Ascending aorta (tissue), 2 donors: ENCODE data around the gene EDN2. TPM values are rescaled to one million over a fixed set of nuclear protein-coding genes. Genes with fewer than 3 reads are reported as not detected.

ENCODE experiments used
- DNase-seq, 2 donors: peaks; one replicate each; pipeline ENCODE4 v3.0.0-alpha.2; 2019; ENCODE audit warnings: low spot score in 2 of 2
- H3K27ac ChIP-seq, 2 donors: fragments of 200-600 bp; sonication (generic); one replicate each; pipeline ENCODE4 v1.5.1; 2016 to 2017; ENCODE audit warnings: mild to moderate bottlenecking in 1 of 2
- H3K27me3 ChIP-seq: fragments of 200-600 bp; sonication (generic); one replicate; pipeline ENCODE4 v1.5.1; 2017
- H3K36me3 ChIP-seq, 2 donors: fragments of 200-600 bp; sonication (generic); one replicate each; pipeline ENCODE4 v1.5.1; 2016
- H3K4me1 ChIP-seq, 2 donors: fragments of 200-600 bp; sonication (generic); one replicate each; pipeline ENCODE4 v1.5.1; 2016 to 2017; ENCODE audit warnings: mild to moderate bottlenecking in 1 of 2
- H3K4me3 ChIP-seq, 2 donors: fragments of 200-600 bp; sonication (generic); one replicate each; pipeline ENCODE4 v1.5.1; 2016 to 2017; ENCODE audit warnings: mild to moderate bottlenecking in 1 of 2
- H3K9me3 ChIP-seq, 2 donors: fragments of 200-600 bp; sonication (generic); one replicate each; pipeline ENCODE4 v1.5.1; 2016
- intact Hi-C: fragments of 100-400 bp; cut with DNase I; formaldehyde crosslinking; loops from one replicate; pipeline ENCODE4 v1.15.1; 2023
- total RNA-seq: library from RNA; depleted of rRNA; stranded (reverse); fragments of >200 nt; gene quantifications from one replicate; pipeline ENCODE4 v1.1.0, GENCODE V29; 2016
- TF ChIP-seq, protein P1 (sequence below), 3 experiments: fragments of 200-600 bp in 2 of 3; fragments of 450-650 bp in 1 of 3; sonication (generic) in 2 of 3; IDR thresholded peaks; one replicate each; pipeline ENCODE4 v1.5.1; 2016 to 2019; ENCODE audit warnings: antibody characterized with exemption in 3 of 3, mild to moderate bottlenecking in 1 of 3, moderate library complexity in 1 of 3

Gene EDN2
- total RNA-seq, 1 donor from 2014 or later, result not detected

DNA sequence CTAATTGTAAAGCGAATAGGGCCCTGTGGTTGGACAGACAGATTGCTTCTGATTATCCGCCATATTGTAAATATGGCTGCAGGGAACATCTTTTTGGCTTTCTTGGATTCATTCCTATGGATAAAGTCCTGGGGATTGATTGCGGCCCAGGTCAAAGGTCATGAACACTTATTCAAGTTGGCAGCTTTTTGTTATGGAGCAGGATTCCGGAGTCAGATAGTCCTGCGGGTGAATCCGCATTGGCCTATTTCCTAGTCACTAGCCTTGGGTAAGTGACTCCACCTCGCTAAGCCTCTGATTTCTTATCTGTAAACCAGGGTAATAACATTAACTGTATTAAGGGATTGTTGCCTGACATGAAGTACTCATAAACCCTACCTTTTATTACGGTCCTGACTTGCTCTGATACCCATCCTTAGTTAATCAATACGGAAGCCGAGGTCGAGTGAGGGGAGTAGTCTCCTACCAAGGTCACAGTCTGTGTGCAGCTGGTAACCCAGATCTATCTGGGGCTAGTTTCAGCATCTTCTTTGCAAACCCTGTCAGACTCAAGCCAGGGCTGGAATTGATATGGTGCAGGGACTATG lies 31.7 kb downstream of the EDN2 start:
- Histone ChIP-seq H3K4me1 (peaks cover 5 to 29% of the 10 kb centered on the region in 2 donors), H3K36me3 (no peaks in the 10 kb centered on the region), H3K27ac (no peak overlapping the region), H3K27me3 (no peaks in the 10 kb centered on the region), H3K4me3 (no peak overlapping the region), H3K9me3 (no peaks in the 10 kb centered on the region)
- TF ChIP-seq, protein P1, sequence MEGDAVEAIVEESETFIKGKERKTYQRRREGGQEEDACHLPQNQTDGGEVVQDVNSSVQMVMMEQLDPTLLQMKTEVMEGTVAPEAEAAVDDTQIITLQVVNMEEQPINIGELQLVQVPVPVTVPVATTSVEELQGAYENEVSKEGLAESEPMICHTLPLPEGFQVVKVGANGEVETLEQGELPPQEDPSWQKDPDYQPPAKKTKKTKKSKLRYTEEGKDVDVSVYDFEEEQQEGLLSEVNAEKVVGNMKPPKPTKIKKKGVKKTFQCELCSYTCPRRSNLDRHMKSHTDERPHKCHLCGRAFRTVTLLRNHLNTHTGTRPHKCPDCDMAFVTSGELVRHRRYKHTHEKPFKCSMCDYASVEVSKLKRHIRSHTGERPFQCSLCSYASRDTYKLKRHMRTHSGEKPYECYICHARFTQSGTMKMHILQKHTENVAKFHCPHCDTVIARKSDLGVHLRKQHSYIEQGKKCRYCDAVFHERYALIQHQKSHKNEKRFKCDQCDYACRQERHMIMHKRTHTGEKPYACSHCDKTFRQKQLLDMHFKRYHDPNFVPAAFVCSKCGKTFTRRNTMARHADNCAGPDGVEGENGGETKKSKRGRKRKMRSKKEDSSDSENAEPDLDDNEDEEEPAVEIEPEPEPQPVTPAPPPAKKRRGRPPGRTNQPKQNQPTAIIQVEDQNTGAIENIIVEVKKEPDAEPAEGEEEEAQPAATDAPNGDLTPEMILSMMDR (IDR thresholded peaks at IDR 0.05), result no peak
- intact Hi-C loops, result no loop called here
- DNase-seq, result no peak

GRCh38 chr1:41450747-41451285 lies 33.7 kb downstream of the EDN2 start:
- TF ChIP-seq, protein P1 (IDR thresholded peaks at IDR 0.05), result no peak
- Histone ChIP-seq H3K27me3 (no peaks in the 10 kb centered on the region), H3K27ac (no peak overlapping the region), H3K4me3 (no peak overlapping the region), H3K36me3 (no peaks in the 10 kb centered on the region), H3K4me1 (peaks cover 5 to 18% of the 10 kb centered on the region in 2 donors), H3K9me3 (no peaks in the 10 kb centered on the region)
- DNase-seq, result no peak
- intact Hi-C loops, result no loop called here

GRCh38 chr1:41449326-41449921 lies 35.1 kb downstream of the EDN2 start:
- Histone ChIP-seq H3K4me3 (no peak overlapping the region), H3K36me3 (no peaks in the 10 kb centered on the region), H3K9me3 (no peaks in the 10 kb centered on the region), H3K27me3 (no peaks in the 10 kb centered on the region), H3K4me1 (peaks cover 5 to 14% of the 10 kb centered on the region in 2 donors), H3K27ac (peak overlapping the region; percentile 49 to 71)
- intact Hi-C loops, result no loop called here
- no peak for DNase-seq
- TF ChIP-seq, protein P1 (IDR thresholded peaks at IDR 0.05), result no peak

DNA sequence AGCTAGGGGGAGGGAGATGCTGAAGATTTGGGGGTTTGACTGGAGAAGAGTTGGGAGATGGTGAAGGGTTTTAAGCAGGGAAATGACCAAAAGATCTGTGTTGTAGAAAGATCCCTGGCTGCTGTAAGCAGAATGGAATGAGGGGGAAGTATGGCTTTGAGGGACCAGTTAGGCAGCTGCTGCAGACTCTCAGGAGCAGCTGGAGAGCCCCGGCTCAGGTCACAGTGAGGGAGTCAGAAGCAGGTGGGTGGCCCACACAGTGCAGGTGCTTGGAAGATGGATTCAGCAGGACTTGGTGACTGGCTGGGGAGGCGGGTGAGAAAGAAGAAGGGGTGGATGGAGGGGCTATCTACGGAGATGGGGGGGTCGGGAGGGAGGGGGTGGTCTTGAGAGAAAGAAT lies 35.7 kb downstream of the EDN2 start:
- Histone ChIP-seq H3K4me3 (no peak overlapping the region), H3K9me3 (no peaks in the 10 kb centered on the region), H3K4me1 (peaks cover 5 to 14% of the 10 kb centered on the region in 2 donors), H3K27me3 (no peaks in the 10 kb centered on the region), H3K27ac (peak overlapping the region; percentile 7 to 10), H3K36me3 (no peaks in the 10 kb centered on the region)
- TF ChIP-seq, protein P1 (IDR thresholded peaks at IDR 0.05), result no peak
- DNase-seq, result no peak
- intact Hi-C loops, result no loop called here

GRCh38 chr1:41447995-41448770 lies 36.3 kb downstream of the EDN2 start:
- Histone ChIP-seq H3K36me3 (no peaks in the 10 kb centered on the region), H3K4me3 (no peak overlapping the region), H3K4me1 (peaks cover 5 to 14% of the 10 kb centered on the region in 2 donors), H3K27ac (peak overlapping the region; percentile 7 to 10), H3K9me3 (no peaks in the 10 kb centered on the region), H3K27me3 (no peaks in the 10 kb centered on the region)
- intact Hi-C loops, result no loop called here
- DNase-seq, result no peak
- TF ChIP-seq, protein P1 (IDR thresholded peaks at IDR 0.05), result no peak
